Immature natural killer cell (primary cell): Measurements from ENCODE around the gene MCRIP1. TPM values are rescaled to one million over a fixed set of nuclear protein-coding genes. Genes with fewer than 3 reads are reported as not detected.

Experiments used
- DNase-seq, 3 donors: peaks; one replicate each; pipeline ENCODE4 v3.0.0; 2022; ENCODE audit warnings: mixed read lengths in 1 of 3
- H3K27ac Mint-ChIP-seq, 6 donors: one replicate each; pipeline ENCODE4 v1.8.0; 2020; ENCODE audit warnings: mixed read lengths in 6 of 6, mild to moderate bottlenecking in 5 of 6, inconsistent platforms in 4 of 6, moderate library complexity in 3 of 6
- H3K27me3 Mint-ChIP-seq, 3 donors: one replicate each; pipeline ENCODE4 v1.8.0; 2020 to 2021; ENCODE audit warnings: low read depth in 3 of 3, mild to moderate bottlenecking in 3 of 3, mixed read lengths in 3 of 3, moderate library complexity in 3 of 3, inconsistent platforms in 1 of 3
- H3K36me3 Mint-ChIP-seq, 3 donors: one replicate each; pipeline ENCODE4 v1.8.0; 2020; ENCODE audit warnings: mixed read lengths in 3 of 3, inconsistent platforms in 2 of 3, mild to moderate bottlenecking in 2 of 3
- H3K4me1 Mint-ChIP-seq, 2 donors: one replicate each; pipeline ENCODE4 v1.8.0; 2020; ENCODE audit warnings: inconsistent platforms in 2 of 2, mild to moderate bottlenecking in 2 of 2, mixed read lengths in 2 of 2, moderate library complexity in 1 of 2
- H3K4me3 Mint-ChIP-seq, 5 donors: one replicate each; pipeline ENCODE4 v1.8.0; 2020; ENCODE audit warnings: mild to moderate bottlenecking in 5 of 5, mixed read lengths in 5 of 5, inconsistent platforms in 3 of 5, moderate library complexity in 3 of 5
- H3K9me3 Mint-ChIP-seq, 6 donors: one replicate each; pipeline ENCODE4 v1.8.0; 2020; ENCODE audit warnings: mild to moderate bottlenecking in 6 of 6, mixed read lengths in 6 of 6, inconsistent platforms in 4 of 6, moderate library complexity in 3 of 6
- polyA plus RNA-seq, 3 donors: library from polyadenylated mRNA; unstranded; fragments of 300-500 nt; fragmentation: Illumina TruSeq; gene quantifications; one replicate each; pipeline ENCODE4 v1.2.3, GENCODE V29; 2021

MCRIP1 gene
- polyA plus RNA-seq, 3 donors from 2014 or later: 112 to 178 (median 124) TPM

GRCh38 chr17:81814748-81815645 lies 18.1 kb downstream of the MCRIP1 start:
- H3K9me3 Mint-ChIP-seq: peaks cover 0 to 2% (median 0%) of the 10 kb centered on the region in 6 donors
- H3K4me3 Mint-ChIP-seq: no peak overlapping the region
- no peak overlapping the region for H3K27ac Mint-ChIP-seq
- no peak for DNase-seq
- H3K36me3 Mint-ChIP-seq: no peaks in the 10 kb centered on the region
- H3K27me3 Mint-ChIP-seq: peaks cover 0 to 3% (median 2%) of the 10 kb centered on the region in 3 donors
- no peaks in the 10 kb centered on the region for H3K4me1 Mint-ChIP-seq

DNA sequence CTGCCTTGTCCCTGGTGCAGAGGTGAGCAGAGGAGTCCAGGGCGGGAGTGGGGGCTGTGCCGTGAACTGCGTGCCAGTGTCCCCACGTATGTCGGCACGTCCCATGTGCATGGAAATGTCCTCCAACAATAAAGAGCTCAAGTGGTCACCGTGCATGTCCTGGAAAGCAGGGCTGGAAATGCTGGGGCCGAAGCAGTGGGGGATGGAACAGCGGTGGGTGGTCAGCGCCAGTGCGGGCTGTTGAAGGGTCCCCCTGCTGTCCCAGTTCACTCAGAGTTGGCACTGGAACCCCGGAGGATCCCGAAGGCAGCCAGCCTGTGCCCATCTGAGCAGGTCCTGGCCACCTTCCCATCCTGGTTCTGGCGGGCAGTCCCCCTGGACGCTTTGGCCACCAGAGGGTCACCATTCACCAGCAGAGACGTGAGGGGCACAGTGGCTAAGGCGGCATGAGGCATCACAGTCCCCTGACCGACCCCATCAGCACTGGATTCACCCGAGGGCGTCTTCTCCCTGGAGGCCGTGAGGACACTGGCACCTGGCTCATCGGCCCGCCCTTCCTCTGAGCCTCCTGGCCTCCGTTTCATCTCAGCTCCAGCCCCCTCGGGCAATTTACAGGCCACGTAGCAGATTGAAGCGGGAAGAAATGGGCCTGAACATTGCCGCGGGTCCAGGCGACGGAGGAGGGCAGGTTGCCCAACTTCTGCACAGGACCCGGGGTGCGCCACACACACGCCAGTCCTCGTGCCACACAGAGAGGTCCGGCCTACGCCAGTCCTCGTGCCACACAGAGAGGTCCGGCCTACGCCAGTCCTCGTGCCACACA lies 19.0 kb downstream of the MCRIP1 start:
- DNase-seq: no peak
- H3K27me3 Mint-ChIP-seq: peaks cover 2 to 3% (median 2%) of the 10 kb centered on the region in 3 donors
- peaks cover 0 to 2% (median 0%) of the 10 kb centered on the region in 6 donors for H3K9me3 Mint-ChIP-seq
- H3K4me1 Mint-ChIP-seq: no peaks in the 10 kb centered on the region
- H3K4me3 Mint-ChIP-seq: no peak overlapping the region
- no peaks in the 10 kb centered on the region for H3K36me3 Mint-ChIP-seq
- H3K27ac Mint-ChIP-seq: no peak overlapping the region

GRCh38 chr17:81813371-81813684 lies 19.8 kb downstream of the MCRIP1 start:
- Mint-ChIP-seq H3K4me3 (no peak overlapping the region), H3K9me3 (peaks cover 0 to 2% (median 0%) of the 10 kb centered on the region in 6 donors), H3K36me3 (no peaks in the 10 kb centered on the region), H3K27me3 (peaks cover 2 to 3% (median 2%) of the 10 kb centered on the region in 3 donors), H3K4me1 (no peaks in the 10 kb centered on the region), H3K27ac (no peak overlapping the region)
- no peak for DNase-seq

- Mint-ChIP-seq H3K9me3 (peaks cover 0 to 2% (median 0%) of the 10 kb centered on the region in 6 donors), H3K36me3 (no peaks in the 10 kb centered on the region), H3K4me3 (no peak overlapping the region), H3K4me1 (no peaks in the 10 kb centered on the region), H3K27me3 (peaks cover 2 to 3% (median 2%) of the 10 kb centered on the region in 3 donors), H3K27ac (no peak overlapping the region)
- no peak for DNase-seq
Measured at GRCh38 chr17:81812571-81813370, 20.3 kb downstream of the MCRIP1 start.

DNA sequence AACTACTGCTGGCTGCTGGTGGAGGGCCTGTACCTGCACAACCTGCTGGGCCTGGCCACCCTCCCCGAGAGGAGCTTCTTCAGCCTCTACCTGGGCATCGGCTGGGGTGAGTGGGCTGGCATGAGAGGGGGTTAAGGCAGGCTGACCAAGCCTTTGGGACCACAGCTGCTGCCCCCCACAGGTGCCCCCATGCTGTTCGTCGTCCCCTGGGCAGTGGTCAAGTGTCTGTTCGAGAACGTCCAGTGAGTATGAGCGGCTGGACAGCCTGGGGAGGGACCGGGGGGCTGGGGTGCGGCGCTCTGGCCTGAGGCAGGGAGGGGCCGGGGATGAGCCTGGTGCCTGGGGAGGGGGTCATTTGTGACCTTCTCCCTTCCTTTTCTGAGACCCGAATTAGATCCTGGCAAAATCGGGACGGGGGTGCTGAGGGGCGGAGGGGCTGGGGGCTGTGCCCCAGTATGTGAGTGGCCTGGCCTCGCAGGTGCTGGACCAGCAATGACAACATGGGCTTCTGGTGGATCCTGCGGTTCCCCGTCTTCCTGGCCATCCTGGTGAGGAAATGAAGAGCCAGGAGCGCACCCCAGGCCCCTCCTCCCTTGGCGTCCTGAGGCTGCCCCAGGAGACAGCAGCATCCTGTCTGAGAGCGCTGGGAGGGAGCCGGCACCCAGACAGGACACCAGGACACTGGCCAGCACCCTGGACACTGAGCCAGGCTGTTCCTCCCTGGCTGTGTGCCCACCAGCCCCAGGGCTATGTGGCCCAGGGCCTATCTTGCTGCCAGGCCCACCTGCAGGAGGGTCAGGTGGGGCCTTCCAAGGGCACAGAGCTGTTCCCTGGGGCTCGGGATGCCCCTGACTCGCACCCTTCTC lies 21.2 kb downstream of the MCRIP1 start:
- Mint-ChIP-seq H3K4me1 (no peaks in the 10 kb centered on the region), H3K27ac (no peak overlapping the region), H3K27me3 (peaks cover 0 to 2% (median 2%) of the 10 kb centered on the region in 3 donors), H3K36me3 (no peaks in the 10 kb centered on the region), H3K4me3 (no peak overlapping the region), H3K9me3 (peaks cover 0 to 2% (median 0%) of the 10 kb centered on the region in 6 donors)
- DNase-seq: no peak

- H3K27me3 Mint-ChIP-seq: peaks cover 0 to 2% (median under 1%) of the 10 kb centered on the region in 3 donors
- DNase-seq: no peak
- H3K4me1 Mint-ChIP-seq: no peaks in the 10 kb centered on the region
- H3K27ac Mint-ChIP-seq: no peak overlapping the region
- no peaks in the 10 kb centered on the region for H3K36me3 Mint-ChIP-seq
- H3K4me3 Mint-ChIP-seq: no peak overlapping the region
- peaks cover 0 to 2% (median 0%) of the 10 kb centered on the region in 6 donors for H3K9me3 Mint-ChIP-seq
Measured at GRCh38 chr17:81810892-81811704, 22.0 kb downstream of the MCRIP1 start.

- H3K27me3 Mint-ChIP-seq: peaks cover 0 to 5% (median 0%) of the 10 kb centered on the region in 3 donors
Measured at GRCh38 chr17:81810476-81810875, 22.6 kb downstream of the MCRIP1 start.

GRCh38 chr17:81809556-81809998 lies 23.5 kb downstream of the MCRIP1 start:
- DNase-seq: no peak
- Mint-ChIP-seq H3K4me1 (no peaks in the 10 kb centered on the region), H3K36me3 (no peaks in the 10 kb centered on the region), H3K9me3 (peaks cover 0 to 2% (median 0%) of the 10 kb centered on the region in 6 donors), H3K27ac (no peak overlapping the region), H3K4me3 (no peak overlapping the region), H3K27me3 (peaks cover 0 to 7% (median 0%) of the 10 kb centered on the region in 3 donors)

More at GRCh38 chr17:81810476-81810875, 22.6 kb downstream of the MCRIP1 start:
- Mint-ChIP-seq H3K4me3 (no peak overlapping the region), H3K27ac (no peak overlapping the region), H3K36me3 (no peaks in the 10 kb centered on the region), H3K4me1 (no peaks in the 10 kb centered on the region), H3K9me3 (peaks cover 0 to 2% (median 0%) of the 10 kb centered on the region in 6 donors)
- DNase-seq: no peak

GRCh38 chr17:81808778-81809555 lies 24.1 kb downstream of the MCRIP1 start:
- peaks cover 0 to 7% (median 0%) of the 10 kb centered on the region in 3 donors for H3K27me3 Mint-ChIP-seq
- no peaks in the 10 kb centered on the region for H3K4me1 Mint-ChIP-seq
- no peak overlapping the region for H3K4me3 Mint-ChIP-seq
- no peaks in the 10 kb centered on the region for H3K36me3 Mint-ChIP-seq
- no peak overlapping the region for H3K27ac Mint-ChIP-seq
- H3K9me3 Mint-ChIP-seq: peaks cover 0 to 2% (median 0%) of the 10 kb centered on the region in 6 donors
- no peak for DNase-seq

- Mint-ChIP-seq H3K27ac (no peak overlapping the region), H3K4me3 (no peak overlapping the region), H3K36me3 (no peaks in the 10 kb centered on the region), H3K27me3 (peaks cover 0 to 7% (median 1%) of the 10 kb centered on the region in 3 donors), H3K9me3 (peaks cover 0 to 2% (median 0%) of the 10 kb centered on the region in 6 donors), H3K4me1 (no peaks in the 10 kb centered on the region)
- no peak for DNase-seq
Measured at GRCh38 chr17:81807839-81808238, 25.3 kb downstream of the MCRIP1 start.

GRCh38 chr17:81807210-81807719 lies 25.8 kb downstream of the MCRIP1 start:
- no peak overlapping the region for H3K27ac Mint-ChIP-seq
- no peaks in the 10 kb centered on the region for H3K36me3 Mint-ChIP-seq
- no peaks in the 10 kb centered on the region for H3K4me1 Mint-ChIP-seq
- peaks cover 0 to 2% (median 0%) of the 10 kb centered on the region in 6 donors for H3K9me3 Mint-ChIP-seq
- H3K4me3 Mint-ChIP-seq: no peak overlapping the region
- no peak for DNase-seq
- peaks cover 1 to 8% (median 2%) of the 10 kb centered on the region in 3 donors for H3K27me3 Mint-ChIP-seq
